GM21737 (cell line): ENCODE measurements around the gene SCAF1.

ENCODE experiments used
- ATAC-seq: cut with Tn5 transposase; IDR thresholded peaks from one replicate; pipeline ENCODE4 v1.9.1; 2021; ENCODE audit warnings: mild to moderate bottlenecking, moderate library complexity; ENCODE audit not compliant: unreplicated experiment

Gene SCAF1

GRCh38 chr19:49641688-49642491 is at the start of gene SCAF1:
SCAF1 (plus strand) TSS chr19:49642209; CDS start chr19:49645027, 2,818 bp downstream.
- peak; percentile 64 for ATAC-seq

- ATAC-seq, result no peak
Observed at GRCh38 chr19:49592486-49593232, 49.4 kb upstream of the SCAF1 start.

GRCh38 chr19:49593233-49594113 is 48.5 kb upstream of the SCAF1 start:
- ATAC-seq, result peak; percentile 45

GRCh38 chr19:49594157-49594992 is 47.6 kb upstream of the SCAF1 start:
- no peak for ATAC-seq

- ATAC-seq, result no peak
Observed at GRCh38 chr19:49594993-49595818, 46.8 kb upstream of the SCAF1 start.

GRCh38 chr19:49595819-49596404 is 46.1 kb upstream of the SCAF1 start:
- ATAC-seq, result no peak

GRCh38 chr19:49596407-49596806 is 45.6 kb upstream of the SCAF1 start:
- no peak for ATAC-seq

- ATAC-seq, result no peak
Observed at GRCh38 chr19:49596954-49597702, 44.9 kb upstream of the SCAF1 start.

GRCh38 chr19:49597703-49597974 is 44.4 kb upstream of the SCAF1 start:
- no peak for ATAC-seq

- ATAC-seq, result no peak
Observed at GRCh38 chr19:49599378-49600295, 42.4 kb upstream of the SCAF1 start.

- ATAC-seq, result no peak
Observed at GRCh38 chr19:49601482-49602038, 40.4 kb upstream of the SCAF1 start.

- ATAC-seq, result no peak
Observed at GRCh38 chr19:49602806-49603205, 39.2 kb upstream of the SCAF1 start.

- no peak for ATAC-seq
Observed at GRCh38 chr19:49605605-49606004, 36.4 kb upstream of the SCAF1 start.

- ATAC-seq, result no peak
Observed at GRCh38 chr19:49609499-49610092, 32.4 kb upstream of the SCAF1 start.

GRCh38 chr19:49613374-49613773 is 28.6 kb upstream of the SCAF1 start:
- ATAC-seq, result no peak

- ATAC-seq, result no peak
Observed at GRCh38 chr19:49614096-49614833, 27.7 kb upstream of the SCAF1 start.
